LHCN-M2 (cell line): ENCODE measurements around the gene TTC7B. TPM values are rescaled to one million over a fixed set of nuclear protein-coding genes. Genes with fewer than 3 reads are reported as not detected.

Experiments
- DNase-seq: peaks from one replicate; pipeline ENCODE4 v3.0.0-alpha.2; 2012; ENCODE audit warnings: low read depth
- total RNA-seq: library from RNA; depleted of rRNA; stranded (reverse); fragments of >200 nt; gene quantifications from 2 replicates; pipeline ENCODE4 v1.2.3, GENCODE V29; 2014

The TTC7B gene
- total RNA-seq, 1 experiment from 2014 or later = 36.4 TPM

DNA sequence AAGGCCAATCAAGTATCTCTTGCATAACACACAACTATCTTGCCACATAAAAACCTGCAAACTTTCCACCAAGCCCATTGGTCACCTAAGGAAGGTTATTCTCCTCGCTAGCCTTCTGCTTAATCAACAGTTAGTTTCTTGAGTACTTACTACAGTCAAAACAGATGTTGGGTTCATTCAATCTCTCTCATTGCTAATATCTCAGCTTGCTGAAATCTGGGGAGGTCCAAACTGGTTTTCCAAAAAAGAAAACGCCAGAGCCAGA, 74.6 kb downstream of the TTC7B start:
- DNase-seq = no peak

DNA sequence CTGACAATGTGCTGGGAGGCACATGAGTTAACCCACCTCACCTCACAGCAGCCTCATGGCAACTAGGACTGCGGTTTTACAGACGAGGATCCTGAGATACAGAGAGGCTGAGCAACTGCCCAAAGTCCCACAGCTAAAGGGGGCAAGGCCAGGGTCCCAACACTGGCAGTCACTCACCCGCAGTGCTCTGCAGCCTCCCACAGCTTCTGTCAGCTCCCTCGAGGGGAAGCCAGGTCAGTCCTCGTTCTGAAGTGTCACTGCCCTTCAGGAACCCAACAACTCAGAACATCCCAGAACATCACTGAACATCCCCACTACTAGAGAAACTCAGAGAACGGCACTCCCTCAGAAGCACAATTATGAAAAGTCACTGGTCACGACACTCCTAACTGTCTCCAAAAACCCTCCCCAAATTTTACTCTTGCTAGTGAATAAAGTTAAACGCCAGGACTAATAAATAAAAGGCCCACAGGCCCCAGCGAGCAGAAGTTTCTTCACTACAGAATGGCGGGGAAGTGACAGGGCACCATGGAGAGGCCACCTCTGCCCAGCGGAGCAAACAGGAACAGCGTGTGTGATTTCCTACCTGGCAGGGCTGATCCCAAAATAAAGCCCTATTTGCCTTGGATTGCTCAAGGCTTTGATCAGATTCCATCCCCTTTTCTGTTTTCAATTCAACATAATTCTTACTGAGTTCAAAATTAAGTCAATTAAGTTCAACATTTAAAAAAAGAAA, 75.1 kb downstream of the TTC7B start:
- DNase-seq = no peak

DNA sequence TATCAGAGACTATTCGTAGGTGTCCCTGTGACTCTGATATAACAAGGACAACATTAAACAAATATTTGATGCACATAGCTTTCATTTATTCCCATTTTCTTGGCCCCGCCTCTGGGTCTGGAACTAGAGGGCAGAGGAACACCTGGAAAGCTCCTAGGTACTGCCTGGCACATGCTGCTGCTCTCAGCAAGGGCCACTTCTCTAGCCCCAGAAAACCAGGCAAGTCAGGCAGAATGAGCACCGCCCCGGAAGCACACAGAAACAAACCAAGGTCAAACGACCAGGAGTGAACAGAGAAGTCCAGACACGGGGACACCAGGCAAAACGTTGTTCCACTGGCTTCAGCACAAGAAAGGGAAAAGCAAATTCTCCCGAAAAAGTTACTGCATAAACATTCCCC, 76.1 kb downstream of the TTC7B start:
- DNase-seq = no peak

DNA sequence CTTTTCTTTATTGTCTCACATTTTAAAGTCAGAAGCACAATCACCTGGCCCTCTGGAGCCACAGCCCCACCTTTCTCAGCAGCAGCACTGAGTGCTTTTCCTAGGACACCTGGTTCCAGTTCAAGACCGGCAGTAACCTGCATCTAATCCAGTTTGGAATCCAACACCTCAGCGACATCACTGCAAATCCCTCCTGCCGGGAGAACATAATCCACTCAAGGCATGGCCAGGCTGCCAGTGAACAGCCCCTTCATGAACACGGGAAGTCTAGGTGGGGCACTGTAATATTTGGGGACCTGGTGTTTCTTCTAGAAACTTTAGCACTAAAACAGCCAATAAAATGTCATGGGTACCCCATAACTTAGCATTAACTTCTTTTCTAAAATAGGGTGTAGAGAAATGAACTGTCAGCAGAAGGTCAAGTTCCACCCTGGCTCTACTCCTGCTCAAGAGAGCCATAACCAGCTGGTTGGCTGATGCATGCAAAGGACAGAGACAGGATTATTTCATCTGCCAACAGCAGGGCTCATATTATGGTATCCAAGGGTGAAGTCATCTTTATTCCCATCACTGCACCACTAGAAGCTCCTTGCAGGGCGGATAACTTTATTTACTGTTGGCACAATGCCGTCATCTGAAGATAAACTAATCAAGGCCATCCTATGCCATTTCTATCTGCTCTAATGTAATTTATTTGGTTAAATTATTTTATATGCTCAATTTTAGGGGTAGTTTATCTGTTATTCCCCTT, 76.7 kb downstream of the TTC7B start:
- no peak for DNase-seq

DNA sequence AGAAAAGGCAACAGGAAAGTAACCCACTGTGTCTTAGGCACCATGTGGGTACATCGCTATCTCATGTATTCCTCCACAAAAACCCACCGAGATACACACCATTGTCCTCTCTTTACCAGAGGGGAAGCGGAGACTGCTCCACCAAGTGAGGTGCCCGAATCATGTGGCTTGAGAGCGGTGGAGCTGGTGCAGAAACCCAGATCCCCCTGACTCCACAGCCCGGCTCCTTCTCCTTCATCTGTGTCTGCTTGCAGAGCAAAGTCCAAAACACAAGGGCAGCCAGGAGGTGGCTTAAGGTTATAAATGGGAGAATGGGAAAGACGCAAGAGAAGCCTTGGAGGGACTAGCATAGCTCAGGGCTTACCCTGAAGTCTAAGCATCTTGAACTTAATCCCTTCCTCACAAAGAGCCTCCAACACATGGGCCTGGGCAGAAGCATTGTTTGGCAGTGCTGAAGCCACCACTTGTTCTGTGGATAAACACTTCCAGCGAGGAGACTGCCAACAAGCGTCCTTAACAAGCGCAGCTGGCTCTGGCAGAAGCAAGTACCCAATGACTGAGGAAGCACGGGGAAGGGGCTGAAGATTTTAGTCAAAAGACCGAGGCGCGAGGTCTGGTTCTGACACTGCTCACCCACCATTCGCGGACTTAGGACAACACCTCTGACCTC, 83.0 kb downstream of the TTC7B start:
- DNase-seq = no peak

DNA sequence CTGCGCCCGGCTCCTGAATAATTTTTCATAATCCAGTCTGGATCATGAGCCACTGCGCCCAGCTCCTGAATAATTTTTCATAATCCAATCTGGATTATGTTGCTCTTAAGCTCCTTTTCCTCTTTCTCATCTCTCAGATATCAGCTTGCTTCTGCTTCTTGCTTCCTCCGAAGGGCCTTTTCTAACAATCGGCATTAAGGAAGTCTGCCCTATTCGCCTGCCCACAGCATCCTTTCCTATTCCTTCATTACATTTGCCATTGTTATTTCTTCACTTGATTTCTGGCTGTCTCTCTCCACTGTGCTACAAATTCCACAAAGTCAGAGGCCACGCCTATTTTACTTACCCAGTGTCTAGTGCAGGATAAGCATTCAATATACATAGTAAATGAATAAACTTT, 83.5 kb downstream of the TTC7B start:
- DNase-seq = no peak

DNA sequence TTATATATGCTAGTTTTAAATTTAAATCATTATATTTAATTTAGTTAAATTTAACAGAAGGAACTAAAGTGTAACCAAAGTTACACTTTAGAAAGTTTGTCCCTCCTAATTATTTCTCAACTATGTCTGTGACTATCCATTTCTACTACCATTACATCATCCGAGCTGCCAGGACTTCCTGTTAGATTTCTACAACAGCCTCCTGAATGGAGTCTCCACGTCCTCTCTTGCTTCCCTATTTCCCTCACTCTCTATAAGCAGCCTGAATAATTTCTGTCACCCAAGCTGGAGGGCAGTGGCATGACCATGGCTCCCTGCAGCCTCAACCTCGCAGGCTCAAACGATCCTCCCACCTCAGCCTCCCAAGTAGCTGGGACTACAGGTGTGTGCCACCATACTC, 84.1 kb downstream of the TTC7B start:
- DNase-seq = no peak

DNA sequence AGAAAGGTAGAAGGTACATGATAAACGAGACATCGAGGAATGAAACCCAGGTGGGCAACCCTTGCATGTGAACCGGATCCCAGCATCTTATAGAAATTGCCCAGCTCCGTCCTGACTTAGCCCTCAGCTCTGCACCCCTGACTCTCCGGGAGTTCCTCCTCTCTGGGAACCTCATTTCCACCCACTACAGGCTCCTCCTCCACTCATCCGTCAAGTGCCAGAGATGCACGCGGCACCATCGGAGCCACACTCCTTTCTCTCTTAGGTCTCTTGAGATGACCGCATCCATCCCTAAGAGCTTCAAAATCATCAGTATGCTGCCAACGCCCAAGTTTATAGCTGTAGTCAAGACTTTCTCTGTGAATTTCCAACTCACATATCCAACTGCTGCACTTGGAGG, 84.7 kb downstream of the TTC7B start:
- DNase-seq = no peak

DNA sequence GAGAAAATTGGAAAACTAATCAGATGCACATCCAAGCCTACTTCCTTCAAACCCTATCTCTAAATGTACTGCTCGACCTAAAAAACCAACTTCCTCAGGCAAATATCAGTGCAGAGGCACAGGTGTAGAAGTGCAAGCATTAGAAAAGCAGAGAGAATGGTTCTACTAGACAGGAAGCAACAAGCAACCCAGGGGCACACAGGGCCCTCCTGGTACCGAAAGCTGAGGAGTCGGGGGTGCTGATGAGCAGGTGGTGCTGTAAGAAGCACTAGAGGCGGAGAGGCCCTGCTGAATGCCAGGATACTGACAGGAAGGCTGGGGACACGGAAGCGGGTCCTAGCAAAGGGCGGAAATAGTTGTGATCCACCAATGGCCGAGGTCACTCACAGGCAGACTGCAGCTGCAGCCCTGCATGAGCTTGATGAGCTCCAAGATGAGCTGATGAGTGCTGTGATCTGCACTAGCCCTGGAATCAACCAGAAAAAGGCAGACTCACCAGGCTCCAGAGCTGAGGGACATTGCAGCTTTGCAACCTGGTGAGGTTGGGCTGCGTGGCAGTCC, 85.9 kb downstream of the TTC7B start:
- no peak for DNase-seq

DNA sequence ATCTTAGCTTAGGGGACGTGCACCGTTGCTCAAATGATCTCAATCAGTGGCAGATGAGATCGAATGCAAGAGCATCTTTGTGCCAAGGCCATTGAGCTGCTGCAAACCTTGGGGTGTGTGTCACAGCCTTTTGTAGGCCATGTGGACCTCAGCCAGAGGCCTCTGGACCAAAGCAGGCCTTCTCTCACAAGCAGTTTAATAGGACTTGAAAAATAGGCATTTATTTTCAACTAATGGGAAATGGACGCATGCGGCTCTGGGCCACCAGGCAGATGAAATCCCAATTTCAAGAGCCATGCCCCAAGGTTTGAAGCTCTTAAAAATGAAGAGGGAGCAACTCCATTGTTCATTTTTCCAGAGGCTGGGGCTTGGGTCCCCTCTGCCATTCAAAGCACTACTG, 87.3 kb downstream of the TTC7B start:
- DNase-seq = no peak

DNA sequence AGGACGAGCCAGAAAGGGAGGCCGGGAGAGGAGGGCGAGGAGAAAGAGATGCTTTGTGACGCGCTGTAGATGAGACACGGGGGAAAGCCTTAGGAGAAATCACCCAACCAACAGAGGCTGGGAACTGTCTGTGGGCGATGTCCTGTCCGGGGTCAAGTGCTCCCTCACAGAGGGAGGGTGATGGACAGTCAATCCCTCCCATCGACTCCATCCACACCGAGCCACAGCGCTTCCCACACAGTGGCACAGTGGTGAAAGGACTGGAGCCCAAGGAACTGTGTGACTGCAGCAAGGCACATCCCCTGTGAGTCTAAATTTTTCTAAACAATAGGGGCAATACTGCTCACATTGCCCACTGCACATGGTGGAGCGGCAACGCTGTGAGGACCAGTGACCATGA, 89.1 kb downstream of the TTC7B start:
- DNase-seq = no peak

DNA sequence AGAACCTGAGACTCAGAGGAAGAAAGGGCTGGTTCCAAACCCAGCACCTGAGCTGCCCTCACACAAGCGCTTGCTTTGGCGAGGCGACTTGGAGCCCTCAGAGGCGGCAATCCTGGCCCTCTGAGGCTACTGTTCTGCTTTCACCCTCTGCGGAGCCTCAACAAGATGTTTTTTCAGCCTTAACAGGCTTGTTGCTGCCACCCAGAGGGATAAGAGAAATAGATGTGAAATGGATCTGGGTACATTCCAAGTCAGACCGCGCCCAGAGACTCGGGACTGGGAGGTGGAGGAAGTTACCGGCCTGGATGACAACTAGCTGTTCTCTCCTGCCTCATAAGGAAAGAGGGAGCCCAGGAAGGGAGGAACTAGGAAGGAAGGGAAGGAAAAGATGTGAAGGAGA, 89.6 kb downstream of the TTC7B start:
- peak; percentile 35 for DNase-seq

DNA sequence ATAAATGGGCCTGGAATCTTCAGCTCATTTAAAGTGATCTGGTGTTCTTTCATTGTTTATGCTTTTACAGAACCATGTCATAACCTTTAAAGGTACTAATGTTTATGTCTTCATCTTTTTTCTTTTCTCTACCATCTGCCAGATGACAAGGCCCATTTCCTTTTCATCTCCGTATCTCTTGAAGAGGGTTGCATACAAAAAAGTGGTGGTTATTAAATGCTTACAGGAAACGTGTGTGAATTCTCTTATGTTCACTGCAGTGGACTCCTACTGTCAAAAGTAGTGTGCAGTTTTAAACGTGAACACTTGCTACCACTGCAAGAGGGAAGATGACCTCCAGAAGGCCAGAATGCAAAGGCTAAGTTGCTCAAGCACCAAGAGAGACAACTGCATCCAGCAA, 91.4 kb downstream of the TTC7B start:
- DNase-seq = no peak

DNA sequence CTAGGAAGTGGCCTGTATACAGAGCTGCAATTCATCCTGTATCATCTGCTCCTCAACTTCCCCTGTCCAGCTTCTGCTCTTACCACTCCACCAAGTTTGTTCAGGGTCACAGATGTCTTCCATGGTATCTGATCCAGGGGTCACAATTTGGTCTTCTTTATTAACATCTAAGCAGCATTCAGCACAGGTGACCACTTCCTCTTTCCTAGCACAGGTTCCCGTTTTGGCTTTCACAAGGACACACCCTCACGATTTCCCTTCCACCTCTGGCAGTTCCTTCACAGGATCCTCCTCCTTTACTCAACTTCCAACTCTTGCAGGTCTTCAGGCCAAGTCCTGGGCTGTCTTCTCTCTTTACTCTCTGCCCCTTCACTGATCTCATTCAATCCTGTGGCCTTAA, 93.6 kb downstream of the TTC7B start:
- no peak for DNase-seq

DNA sequence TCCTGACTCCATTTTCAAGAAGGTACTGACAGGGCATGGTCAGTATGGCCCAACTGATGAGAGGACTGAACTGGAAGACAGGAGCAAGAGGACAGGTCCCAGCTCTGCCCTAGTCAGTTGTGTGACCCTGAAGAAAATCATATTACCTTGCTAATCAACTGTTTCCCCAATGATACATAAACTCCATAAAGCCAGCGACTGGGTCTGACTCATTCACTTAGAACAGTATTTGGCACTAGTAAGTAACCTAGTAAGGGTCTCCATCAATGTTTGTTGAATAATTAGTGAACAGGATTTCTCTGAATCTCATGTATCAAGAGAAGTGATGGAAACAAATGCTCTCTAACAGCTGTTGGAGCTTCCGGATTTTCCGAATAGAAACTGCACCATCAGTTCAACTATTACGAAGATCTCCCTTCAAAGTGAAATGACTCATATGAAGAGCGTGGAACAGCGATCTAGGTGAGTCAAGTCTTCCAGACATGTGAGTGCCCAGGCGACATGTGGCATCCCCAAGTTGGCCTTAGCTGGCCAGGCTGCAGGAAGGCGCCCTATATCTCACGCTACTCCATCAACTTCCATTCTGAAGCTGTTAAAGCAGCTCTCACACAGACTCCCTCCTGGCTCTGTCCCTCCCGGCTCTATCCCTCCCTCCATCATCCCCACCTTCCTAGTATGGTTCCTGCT, 94.5 kb downstream of the TTC7B start:
- DNase-seq = peak; percentile 91

DNA sequence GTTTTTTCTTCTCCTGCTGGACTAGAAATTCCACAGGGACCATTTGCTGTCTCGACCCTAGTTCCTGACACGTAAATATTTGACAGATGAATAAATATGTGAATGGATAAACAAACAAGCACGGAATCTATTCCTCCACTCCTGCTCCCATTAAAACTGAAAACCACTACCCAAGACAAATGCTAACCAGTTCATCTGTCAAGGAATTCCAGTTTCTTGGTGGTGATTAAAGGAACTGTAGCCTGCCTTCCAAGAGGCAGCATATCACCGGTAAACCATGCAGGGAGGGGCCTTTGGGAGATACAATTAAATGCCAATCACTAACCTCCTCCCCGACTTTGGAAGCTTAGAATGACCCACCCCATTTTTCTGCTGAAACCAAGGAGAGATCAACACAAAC, 95.4 kb downstream of the TTC7B start:
- peak; percentile 20 for DNase-seq

DNA sequence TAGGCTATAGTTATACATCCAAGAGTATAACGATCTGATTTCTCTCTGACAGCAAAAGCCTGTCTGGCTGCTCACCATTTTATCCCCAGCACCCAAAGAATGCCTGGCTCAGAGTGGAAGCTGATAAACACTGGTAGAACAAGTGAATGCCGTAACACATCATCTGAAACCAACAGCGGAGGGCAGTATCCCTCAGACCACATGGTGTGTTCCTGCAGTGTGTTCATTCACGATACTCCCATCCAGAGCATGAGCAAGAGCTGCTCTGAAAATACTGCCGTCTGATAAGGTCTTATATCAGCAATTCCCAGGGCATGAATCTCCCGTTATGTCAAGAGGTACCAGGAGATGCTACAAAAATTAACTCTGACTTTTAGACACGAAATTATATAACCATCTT, 95.9 kb downstream of the TTC7B start:
- peak; percentile 5 for DNase-seq

DNA sequence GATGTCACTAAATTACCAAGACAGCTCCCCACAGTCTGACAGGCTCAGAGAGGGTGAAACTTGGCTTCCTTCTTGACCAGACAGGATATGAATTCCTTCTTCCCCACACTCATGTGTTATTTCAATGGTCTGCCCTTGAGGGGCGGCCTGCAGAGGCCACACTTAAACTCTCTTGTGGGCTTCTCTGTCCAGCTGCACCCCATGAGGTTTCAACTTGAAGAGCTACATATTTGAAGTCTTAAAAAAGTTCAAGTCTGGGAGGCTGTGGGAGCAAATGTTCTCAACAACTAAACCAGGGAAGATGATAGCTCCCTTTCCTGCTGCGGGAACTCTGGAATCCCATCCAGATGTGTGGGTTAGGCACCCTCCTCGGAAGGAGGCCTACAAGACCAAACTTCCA, 98.3 kb downstream of the TTC7B start:
- DNase-seq = peak; percentile 15

DNA sequence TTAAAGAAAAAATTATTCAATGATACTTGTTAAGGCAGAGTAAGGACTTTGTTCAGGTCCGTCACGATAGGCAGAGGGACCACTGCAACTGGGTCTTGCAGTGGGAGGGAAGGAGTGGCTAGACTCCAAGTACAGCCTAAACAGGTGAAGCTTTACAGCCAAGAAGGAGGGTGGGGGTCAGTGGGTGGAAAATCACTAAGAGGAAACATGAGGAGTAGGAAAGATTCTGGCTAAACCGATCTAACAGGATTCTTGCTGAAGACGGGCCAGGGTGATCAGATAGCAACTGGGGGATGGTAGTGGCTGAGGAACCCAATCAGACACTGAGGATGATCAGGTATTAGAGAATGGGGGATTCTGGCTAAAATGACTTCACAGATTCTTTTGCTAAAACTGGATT, 100.2 kb downstream of the TTC7B start:
- no peak for DNase-seq

DNA sequence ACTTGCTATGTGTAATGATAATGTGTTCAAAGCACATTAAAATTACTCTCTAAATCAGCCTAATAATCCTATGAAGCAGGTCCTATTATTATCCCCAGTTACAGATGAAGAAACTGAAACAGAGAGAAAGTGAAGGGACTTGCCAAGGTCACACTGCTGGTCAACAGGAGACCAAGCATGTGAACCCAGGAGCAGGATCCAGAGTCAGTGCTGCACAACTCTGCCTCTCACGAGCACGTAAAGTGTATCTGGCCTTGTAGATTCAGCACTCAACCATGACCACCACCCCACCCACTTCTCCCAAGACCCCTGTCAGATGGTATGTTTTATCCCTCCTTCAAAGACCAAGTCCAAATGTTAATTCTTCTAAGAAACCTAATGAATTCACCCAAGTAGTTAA, 100.7 kb downstream of the TTC7B start:
- no peak for DNase-seq

DNA sequence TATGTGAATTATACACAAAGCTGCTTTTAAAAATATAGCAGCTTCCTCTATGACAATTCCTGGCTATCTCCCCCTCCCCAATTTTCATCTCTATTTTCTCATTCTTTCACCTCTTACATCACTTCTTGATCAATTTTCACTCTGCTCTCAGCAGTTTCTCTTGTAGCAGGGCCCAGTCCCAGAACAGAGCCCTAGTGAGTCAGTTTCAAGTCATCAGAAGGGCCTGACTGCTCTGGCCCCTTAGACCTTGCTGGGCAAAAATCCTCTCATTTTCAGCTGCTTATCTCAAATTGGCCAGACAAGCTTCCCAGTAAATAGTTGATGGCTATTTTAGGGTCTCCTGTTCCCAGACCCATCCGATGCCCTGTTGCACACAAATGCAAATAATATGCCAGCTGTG, 101.4 kb downstream of the TTC7B start:
- DNase-seq = peak; percentile 25

DNA sequence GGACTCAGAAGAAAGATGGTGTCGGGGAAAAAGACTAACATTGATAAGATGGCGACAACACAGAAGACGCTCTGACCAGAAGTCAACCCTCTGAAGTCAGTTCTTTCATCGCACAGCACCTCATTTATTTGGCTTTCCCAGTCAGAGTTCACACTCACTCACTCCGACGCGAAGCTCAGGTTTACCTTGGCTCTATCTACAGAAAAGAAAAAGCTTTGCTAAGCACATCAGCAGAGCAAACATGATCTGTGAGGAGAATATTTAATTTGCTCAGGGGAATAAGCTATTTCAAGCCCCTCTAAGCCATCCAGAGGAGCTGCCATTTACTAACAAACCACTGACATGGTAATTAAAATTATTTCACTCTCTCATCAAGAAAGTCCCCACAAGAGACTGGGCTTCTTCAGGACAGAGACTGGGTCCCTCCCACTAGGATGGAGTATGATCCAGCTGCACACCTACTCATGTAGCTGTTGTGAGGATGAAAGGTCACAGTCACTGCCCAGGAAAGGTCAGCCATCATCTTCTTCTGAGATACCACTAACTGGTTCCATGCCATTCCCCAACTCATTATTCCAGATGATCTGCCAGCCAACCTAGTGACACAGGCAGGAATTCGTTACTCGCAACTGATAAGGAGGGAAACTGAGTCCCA, 111.4 kb downstream of the TTC7B start:
- DNase-seq = no peak
